Body of pancreas (tissue), 4 donors: ENCODE measurements around the gene CNTNAP2.

Experiments
- POLR2A ChIP-seq, 3 donors: fragments of 450-650 bp; IDR thresholded peaks; one replicate each; pipeline ENCODE4 v1.6.1; 2016; ENCODE audit warnings: antibody characterized with exemption in 3 of 3, mild to moderate bottlenecking in 2 of 3
- TF ChIP-seq, protein P1 (sequence below), 7 experiments: fragments of 450-650 bp in 4 of 7; fragments of 200-600 bp in 3 of 7; sonication (generic) in 3 of 7; IDR thresholded peaks; one replicate each; pipeline ENCODE4 v1.5.1; 2016 to 2019; ENCODE audit warnings: antibody characterized with exemption in 7 of 7

DNA sequence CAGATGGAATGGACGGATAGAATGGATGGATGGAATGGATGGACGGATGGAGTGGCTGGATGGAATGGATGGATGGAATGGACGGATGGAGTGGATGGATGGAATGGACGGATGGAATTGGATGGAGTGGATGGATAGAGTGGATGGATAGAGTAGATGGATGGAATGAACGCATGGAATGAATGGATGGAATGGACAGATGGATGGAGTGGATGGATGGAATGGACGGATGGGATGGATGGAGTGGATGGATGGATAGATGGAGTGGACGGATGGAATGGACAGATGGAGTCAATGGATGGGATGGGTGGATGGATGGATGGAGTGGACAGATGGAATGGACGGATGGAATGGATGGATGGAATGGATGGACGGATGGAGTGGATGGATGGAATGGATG, 2214.2 kb downstream of the CNTNAP2 start:
- no peak for TF ChIP-seq POLR2A (IDR thresholded peaks at IDR 0.05)
- TF ChIP-seq, protein P1, sequence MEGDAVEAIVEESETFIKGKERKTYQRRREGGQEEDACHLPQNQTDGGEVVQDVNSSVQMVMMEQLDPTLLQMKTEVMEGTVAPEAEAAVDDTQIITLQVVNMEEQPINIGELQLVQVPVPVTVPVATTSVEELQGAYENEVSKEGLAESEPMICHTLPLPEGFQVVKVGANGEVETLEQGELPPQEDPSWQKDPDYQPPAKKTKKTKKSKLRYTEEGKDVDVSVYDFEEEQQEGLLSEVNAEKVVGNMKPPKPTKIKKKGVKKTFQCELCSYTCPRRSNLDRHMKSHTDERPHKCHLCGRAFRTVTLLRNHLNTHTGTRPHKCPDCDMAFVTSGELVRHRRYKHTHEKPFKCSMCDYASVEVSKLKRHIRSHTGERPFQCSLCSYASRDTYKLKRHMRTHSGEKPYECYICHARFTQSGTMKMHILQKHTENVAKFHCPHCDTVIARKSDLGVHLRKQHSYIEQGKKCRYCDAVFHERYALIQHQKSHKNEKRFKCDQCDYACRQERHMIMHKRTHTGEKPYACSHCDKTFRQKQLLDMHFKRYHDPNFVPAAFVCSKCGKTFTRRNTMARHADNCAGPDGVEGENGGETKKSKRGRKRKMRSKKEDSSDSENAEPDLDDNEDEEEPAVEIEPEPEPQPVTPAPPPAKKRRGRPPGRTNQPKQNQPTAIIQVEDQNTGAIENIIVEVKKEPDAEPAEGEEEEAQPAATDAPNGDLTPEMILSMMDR (IDR thresholded peaks at IDR 0.05) = no peak
